GM21529 (cell line): ENCODE data around the gene KIRREL3.

Experiments used
- ATAC-seq: cut with Tn5 transposase; IDR thresholded peaks from one replicate; pipeline ENCODE4 v1.9.1; 2021; ENCODE audit not compliant: unreplicated experiment

The KIRREL3 gene

GRCh38 chr11:126997641-126998040 lies 2.9 kb downstream of the KIRREL3 start:
- no peak for ATAC-seq

DNA sequence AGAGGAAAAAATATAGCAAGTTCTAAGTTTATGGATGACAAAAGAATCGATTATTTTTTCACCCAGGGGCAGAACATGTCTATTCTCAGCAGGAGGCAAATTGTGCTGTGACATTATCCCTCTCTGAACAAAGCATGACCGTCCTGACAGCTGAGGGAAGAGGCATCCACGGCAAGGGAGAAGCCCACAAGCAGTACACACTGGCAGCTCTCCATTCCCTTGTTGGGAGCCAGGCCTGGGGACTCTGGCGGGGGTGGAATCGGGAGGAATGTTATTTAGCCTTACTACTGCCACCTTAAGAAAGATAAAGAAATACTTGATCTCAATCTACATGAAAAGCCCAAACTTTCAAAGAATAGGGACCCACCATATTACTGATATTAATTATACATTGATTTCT lies 3.4 kb downstream of the KIRREL3 start:
- no peak for ATAC-seq

DNA sequence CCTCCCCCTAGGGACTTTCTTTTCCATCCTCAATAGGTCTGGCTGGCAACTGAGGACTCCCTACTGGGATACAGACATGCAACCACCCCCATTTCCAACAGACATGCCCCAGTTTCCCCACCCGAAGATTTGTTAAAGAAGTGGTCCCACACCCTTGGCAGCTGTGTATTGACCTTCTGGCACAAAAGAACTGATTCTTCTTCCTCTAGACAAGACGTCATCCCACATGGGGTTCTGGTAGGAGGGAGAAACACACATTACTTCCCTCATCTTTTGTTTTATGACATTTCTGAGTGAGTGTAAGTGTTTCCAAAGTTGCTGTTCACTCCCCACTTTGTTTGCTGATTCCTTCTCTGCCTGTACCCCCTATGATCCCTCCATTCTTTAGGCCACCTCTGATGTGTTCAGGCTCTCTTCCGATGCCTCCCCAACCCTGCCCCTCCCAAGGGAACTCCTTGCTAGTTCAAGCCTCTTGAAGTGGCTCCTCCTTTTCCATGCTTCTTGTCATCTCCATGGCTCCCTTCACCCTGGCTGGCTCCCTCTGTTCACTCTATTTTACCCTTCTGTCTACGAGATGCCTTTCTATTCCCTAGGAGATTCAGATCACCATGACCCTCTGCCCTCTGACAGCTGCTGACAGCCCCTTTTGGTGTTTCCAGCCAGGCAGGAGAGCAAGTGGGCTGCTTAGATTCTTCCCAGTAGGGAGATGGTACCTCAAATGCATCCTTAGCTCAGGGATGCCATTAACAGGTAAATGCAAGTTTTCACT lies 4.3 kb downstream of the KIRREL3 start:
- ATAC-seq = no peak

- no peak for ATAC-seq
These were observed 7.0 kb downstream of the KIRREL3 start for GRCh38 chr11:126993599-126993998.

- no peak for ATAC-seq
These were observed 7.8 kb downstream of the KIRREL3 start for GRCh38 chr11:126992804-126993111.

DNA sequence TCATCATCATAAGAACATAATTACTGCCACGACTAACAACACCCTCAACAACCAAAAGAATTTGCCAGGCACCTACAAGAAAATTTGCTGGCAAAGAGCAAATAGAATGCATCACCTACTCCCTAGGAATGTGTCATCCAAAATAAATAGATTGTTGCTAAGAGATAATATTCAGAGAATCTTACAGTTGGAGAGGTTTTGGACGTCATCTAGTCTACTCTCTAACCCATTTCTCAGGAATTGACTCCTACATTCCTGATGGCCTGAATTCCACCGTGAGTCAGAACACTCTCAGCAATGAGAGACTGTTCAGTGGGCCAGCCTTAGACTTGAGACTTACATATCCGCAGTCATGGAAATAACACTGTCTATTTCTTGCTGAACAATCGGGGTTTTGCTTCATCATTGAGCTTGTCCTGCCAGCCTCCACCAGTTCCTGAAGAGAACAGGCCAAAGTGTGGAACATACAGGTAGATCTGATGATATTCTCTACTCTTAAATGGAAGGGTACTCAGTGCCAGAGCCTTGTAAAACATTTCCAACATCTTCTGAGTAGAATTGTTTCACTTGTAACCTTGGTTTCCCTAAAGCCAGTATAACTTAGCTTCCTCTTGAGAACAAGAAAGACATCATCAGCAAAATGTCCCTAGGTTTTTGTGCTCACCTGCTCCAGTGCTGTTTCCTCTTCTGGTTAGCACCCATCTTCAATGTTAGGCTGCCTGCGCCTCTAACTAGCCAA lies 8.3 kb downstream of the KIRREL3 start:
- no peak for ATAC-seq

DNA sequence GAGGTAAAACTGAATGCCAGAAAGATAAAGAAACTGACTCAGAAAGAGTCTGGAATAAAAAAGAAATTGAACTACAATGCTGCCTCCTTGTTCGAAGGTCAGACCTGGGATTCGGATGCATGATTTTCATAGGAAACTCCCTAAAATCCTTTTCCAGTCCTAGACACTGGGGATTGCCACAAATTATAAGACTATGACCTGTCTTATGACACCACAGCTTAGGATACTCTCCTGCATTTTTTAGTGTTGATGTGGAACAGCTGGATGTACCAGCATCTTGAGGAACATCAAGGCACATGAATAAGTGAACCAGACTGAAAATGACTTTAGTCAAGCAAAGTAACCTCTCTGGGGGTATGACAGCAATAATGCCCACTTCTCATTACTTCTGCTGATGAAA lies 9.0 kb downstream of the KIRREL3 start:
- ATAC-seq = no peak

DNA sequence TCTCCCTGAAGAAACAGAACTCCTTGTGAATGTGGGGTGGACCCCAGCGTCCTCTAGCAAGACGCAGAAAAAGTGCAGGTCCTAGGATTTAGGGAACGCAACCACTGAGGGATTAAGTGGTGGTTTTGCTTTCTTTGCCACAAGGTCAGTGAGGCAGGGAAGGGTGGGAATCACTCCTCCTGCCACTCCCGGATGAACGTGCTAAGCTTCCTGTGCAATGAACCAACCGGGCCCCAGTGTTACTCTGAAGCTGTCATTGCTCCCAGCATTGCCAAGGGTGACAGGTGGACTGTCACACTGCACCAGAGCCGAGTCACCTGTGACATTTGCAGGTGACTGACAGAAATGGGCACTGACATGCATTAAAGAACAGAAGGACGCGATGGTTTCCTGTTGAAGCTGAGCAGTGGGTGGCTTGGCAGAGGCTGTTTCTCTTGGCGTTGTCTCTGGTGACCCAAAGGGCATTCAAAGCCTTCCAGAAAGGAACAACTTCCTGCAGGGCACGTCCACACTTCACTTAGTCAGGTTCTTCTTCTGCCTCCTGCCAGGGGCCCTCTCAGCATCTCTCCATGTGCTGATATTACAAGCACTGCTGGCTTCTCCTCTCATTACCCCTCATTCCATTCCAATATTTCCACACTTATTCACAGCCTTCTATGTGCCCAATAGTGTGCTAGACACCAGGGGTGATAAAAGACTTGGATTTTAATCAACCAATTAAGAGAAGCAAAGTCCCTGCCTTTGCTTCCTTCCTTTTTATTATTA lies 9.7 kb downstream of the KIRREL3 start:
- no peak for ATAC-seq

GRCh38 chr11:126989942-126990715 lies 10.4 kb downstream of the KIRREL3 start:
- peak; percentile 85 for ATAC-seq

- ATAC-seq = no peak
These were observed 11.9 kb downstream of the KIRREL3 start for GRCh38 chr11:126988655-126989054.

DNA sequence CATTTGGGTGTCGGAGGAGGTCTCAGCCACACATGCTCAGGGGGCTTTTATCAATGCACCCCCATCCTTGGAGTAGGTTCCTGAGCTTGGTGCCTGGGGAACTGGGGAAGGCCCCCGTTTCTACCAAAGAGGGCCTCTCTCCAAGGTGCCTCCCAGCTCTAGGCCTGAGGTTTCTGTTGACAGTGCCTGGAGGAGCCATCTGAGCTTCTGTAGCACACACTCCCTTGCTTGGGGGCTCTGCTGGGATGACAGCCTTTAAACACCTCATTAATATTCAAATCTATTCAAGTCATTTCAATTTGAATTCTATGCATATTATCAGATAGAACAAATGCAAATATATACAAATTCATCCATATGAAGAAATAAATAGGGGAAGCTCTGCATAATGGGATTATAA lies 18.9 kb downstream of the KIRREL3 start:
- ATAC-seq = no peak

- no peak for ATAC-seq
These were observed 21.7 kb downstream of the KIRREL3 start for GRCh38 chr11:126978911-126979310.

- ATAC-seq = no peak
These were observed 22.4 kb downstream of the KIRREL3 start for GRCh38 chr11:126978165-126978564.

- no peak for ATAC-seq
These were observed 27.5 kb downstream of the KIRREL3 start for GRCh38 chr11:126973051-126973450.

DNA sequence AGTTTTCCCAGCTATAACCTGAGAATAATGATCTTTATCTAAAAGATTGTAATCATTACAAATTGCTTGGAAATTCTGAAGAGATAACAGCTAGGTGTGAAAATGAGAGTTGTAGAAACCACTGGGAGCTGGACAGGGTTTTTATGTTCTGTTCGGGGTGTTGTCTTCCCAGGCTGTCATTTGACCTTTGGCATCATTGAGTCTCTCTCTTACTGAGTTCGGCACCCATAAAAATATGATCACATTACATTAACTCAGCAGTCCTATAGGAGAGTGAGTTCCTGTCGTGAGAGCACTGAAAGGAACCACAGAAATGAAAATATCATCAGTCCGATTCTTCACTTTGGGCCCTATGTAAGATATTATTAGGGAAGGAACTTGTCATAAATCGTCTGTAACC lies 29.3 kb downstream of the KIRREL3 start:
- no peak for ATAC-seq

DNA sequence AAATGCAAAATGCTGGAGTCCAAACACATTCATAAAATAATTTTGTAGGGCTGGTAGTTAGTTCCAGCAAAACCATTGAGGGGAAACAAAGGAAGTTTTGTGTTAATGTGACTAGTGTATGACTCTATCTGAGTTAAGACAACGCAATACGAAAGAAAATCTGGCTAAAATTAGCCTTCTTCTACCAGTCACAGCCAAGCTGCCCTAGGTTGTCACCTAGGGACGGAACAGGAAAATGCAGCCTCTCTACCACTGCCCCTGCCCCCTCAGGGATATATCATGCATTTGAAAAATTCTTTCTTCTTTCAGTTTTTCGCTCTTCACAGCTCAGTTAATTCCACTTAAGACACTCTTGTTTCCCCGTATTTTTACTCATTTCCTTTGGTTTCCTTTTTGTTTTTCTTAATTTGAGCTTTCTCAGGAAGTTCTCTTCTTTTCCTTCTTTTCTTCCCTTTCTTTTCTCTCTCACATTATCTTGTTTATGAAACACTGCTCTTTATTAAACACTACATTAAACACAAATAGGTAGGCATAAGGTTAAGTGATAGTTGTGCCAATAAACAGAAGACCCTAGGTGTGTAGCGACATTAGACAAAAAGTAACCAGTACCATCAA lies 30.6 kb downstream of the KIRREL3 start:
- ATAC-seq = peak; percentile 52

DNA sequence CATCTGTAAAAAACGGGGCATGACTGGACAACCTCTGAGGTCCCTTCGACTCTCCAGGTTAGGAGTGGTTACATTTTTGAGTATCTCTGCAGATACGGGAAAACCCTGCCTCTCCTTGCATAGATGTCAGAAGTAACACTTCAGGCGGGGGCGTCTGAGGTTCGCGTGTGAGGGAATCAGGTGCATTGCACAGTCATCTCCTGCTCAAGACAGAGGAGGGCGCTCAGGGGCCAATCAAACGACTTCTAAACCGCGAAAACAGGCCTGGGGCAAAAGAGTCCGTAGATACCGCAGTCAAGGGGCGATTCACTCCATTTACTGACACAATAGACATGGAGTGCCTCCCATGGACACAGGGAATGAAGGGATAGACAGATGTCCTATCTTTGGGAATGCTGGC lies 31.7 kb downstream of the KIRREL3 start:
- ATAC-seq = no peak

DNA sequence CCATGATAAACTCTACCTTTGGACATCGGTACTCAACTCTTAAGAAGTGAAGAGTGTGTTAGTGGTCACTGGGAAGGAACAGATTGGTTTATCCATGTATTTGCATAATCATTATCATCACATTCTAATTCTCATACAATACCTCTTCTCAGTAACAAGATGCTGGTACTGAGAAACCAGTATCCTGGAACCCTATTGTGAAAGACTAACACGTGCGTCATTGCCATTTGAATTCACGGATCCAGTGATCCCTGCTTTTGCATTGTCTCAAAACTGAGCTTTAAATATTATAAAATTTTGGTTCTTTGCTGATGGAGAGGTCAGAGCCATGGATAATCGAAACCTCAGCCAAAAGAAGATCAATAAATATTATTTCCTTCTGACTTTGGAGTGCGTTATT lies 35.2 kb downstream of the KIRREL3 start:
- no peak for ATAC-seq

DNA sequence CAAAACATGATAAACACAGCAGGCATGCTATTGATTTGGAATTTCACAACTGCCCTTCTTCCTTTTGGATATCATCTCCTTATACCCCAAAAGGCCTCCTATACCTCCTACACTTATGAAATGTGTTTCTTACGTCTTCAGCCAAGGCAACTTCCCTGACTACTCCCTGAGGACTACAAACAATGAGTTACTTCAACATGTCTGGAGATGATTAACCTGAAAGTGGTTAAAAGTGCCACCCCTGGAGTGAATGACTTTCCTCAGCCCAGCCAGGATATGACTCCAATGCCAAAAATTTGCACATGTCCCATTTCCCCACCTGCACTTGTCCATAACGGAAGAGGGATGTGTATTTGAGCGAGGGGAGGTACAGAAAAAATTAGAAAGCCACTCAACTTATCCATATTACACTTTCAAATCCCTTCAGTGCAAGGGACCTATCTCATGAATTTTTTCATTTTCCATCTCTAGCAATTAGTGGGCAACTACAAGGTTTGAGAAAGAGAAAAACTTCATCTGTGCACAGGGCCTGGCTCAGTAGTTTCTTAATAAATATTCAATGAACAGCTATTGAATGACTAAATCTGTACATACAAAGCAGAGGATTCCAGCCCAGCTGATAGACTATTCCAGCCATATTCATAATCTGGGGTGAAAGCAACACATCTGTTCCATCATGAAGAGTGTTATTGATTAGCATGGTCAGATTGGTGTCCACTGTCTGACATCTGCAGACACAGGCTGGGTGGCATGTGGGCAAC lies 36.8 kb downstream of the KIRREL3 start:
- ATAC-seq = no peak

DNA sequence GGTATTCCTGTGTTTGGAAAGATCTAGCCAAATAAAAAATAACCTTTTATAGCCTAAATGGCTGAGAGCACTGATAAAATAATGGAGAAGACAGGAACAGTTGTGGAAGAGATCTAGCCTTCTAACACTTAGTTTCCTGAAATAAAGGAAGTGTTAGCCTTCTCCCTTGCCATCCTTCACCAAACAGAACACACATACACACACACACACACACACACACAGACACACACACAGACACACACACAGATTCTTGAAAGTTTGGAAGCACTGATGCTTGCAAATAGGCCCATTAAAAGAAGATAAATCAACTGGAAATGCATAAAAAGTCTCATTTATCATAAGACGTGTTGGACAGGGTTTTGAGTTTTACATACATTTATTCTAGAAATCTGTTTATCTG lies 37.5 kb downstream of the KIRREL3 start:
- no peak for ATAC-seq
